OCI-M1 (cell line): ENCODE data around the gene CLCN5.

Experiments
- DNase-seq: peaks from one replicate; lab custom pipeline; 2025; lab: John Stamatoyannopoulos, UW

Gene CLCN5

DNA sequence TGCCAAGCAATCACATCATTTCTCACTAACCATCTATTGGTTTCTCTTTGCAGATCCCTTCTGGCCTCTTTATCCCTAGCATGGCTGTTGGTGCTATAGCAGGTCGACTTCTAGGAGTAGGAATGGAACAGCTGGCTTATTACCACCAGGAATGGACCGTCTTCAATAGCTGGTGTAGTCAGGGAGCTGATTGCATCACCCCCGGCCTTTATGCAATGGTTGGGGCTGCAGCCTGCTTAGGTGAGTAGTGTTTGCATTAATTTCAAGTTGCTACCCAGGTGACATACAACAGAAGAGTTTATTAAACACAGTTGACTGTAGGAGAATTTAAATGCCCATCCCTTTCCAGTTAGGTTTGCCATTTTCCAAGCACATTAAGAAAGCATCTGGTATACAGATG, 166.2 kb downstream of the CLCN5 start:
- DNase-seq: no peak

DNA sequence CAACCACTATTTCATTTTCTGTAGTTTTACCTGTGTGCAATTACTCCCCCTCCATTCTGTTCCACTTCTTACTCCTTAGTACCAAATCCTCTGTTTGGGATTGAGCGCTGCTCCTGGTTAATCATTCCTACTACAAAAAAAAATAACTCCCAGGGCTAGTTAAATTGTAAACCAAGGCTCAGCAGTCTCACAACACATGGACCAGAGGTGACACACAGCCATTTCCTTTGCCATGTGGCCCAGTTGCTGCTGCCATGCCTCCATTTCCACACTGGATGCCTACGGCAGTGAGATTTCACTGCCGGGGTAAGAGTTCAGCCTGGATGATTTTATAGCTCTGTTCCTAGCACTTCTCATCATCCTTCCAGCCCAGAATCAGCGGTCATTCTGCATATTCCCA, 171.2 kb downstream of the CLCN5 start:
- DNase-seq: no peak

DNA sequence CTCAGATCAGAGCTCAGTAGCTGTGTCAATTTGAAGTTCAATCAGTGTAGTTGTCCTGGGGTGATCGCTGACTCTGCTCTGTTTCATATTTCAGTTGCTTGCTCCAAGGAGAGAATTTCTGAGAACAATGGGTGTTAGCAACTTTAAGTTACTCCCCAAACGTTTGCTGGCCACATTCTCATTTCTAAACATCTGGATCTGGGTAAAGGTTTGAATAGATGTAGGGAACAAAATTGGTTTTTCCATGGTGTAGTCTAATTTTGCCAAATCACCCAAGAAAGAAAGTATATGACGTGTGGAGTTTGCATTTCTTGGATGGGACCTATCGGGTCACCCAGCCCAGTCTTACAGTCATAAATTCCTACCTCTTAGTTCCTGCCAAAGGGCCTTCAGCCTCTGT, 174.7 kb downstream of the CLCN5 start:
- no peak for DNase-seq

DNA sequence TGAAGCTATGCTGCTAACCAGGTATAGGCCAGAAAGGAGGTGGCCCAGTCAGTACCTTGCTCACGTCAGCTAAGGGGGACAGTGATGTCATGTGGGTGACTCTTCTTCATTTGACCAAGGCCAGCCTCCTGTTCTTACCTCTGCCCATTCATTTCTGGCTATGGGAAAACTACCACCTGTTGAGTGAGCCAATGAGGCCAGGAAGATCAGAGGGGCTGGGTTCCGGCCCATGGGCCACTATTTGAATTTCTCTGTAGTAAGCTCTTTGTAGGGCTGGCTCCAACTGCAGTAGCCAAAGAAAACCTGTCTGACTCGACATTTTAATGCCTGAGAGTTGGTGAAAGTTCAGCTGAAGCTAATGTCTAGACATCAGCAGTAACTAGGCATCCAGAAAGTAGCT, 175.8 kb downstream of the CLCN5 start:
- no peak for DNase-seq

DNA sequence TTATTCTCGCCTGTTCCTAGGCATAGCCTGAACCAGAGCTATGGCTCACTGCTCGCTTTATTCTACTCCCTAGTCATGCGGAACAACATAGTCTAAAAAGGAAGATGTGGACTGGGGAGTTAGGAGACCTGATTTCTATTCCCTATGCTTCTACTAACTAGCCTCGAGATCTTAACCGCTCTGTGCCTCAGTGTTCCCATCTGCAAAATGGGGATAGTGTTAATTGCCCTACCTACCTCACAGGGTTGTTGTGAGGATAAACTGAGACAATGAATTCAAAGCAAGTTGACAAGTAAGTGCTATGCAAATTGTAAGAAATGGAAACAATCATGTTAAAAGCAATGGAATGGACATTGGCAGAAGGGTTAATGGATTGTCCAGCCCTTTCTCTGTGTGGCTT, 176.4 kb downstream of the CLCN5 start:
- no peak for DNase-seq

DNA sequence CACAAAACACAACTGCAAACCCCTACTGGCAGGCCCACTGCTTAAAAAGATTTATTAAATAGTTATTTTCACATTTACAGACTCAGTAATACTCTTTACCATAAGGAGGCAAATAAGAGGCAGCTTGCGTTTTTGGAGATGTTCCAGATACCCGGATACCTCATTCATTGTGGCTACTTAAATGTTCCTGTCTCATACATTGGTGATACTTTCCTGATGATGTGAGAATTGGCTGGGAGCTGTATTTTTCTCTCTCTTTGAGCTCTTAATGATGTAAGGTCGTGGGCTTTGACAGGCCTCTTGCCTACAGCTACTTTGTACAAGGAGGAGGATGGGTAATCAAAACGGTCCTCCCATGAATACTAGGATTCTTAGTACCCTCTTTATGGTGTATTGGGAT, 176.9 kb downstream of the CLCN5 start:
- no peak for DNase-seq

DNA sequence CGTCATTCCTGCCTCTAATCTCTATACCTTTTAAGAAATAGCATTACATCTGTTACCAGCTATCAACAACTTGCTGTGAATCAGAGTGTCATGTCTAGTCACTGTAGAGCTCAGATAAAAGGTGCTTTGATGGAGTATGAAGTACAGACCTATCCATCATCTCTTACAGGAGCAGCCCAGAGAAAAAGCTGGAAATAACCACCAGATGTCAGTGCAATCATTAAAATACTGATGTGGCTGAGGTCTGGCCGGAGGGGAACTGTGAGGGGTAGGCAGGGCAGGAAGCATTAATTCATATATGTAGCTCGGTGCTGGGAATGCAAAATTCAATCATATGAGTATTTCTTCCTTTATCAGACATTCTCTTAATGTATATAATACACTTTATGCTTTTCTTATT, 177.8 kb downstream of the CLCN5 start:
- peak; percentile 70 for DNase-seq

DNA sequence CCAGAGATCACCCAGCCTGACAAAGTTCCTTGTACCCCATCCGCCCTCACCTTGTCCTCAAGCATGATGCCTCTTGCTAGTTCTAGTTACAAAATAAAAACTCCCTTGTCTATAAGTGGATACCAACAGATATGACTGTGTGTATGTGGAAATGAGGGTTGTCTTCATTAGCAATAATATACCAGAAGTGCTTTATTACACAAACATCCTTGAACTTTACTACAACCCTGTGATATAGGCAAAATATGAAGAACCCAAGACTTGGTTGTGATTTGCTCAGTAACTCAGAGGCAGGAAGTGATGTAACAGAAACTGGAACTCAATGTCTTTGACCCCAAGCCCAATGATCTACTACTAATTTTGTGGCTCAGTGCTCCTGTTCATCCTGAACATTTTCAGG, 180.8 kb downstream of the CLCN5 start:
- no peak for DNase-seq

DNA sequence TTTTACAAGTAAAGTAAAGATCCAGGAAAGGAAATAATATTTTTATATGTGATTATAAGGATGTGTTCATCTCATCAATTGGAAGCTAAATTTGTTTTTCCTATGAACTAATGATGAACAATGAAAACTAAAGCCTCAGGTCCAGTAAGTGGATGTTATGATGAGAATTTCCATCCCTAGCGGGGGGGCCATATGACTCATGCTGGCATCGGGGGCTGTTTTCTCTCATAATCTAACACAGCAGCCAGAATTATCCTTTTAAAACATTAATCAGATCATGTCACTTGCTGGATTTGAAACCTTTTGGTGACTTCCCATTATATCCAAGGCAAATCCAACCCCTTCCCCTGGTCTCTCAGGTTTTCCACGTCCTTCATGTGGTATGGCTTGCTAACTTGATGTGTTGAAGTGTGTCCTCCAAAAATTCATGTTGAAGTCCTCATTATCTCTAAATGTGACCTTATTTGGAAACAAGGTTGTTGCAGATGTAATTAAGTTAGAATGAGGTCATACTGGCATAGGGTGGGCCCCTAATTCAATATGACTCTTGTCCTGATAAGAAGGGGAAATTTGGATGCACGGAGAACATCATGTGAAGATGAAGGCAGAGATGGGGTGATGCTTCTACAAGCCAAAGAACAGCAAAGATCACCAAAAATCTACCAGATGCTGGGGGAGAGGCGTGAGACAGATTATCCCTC, 181.6 kb downstream of the CLCN5 start:
- DNase-seq: peak; percentile 26

DNA sequence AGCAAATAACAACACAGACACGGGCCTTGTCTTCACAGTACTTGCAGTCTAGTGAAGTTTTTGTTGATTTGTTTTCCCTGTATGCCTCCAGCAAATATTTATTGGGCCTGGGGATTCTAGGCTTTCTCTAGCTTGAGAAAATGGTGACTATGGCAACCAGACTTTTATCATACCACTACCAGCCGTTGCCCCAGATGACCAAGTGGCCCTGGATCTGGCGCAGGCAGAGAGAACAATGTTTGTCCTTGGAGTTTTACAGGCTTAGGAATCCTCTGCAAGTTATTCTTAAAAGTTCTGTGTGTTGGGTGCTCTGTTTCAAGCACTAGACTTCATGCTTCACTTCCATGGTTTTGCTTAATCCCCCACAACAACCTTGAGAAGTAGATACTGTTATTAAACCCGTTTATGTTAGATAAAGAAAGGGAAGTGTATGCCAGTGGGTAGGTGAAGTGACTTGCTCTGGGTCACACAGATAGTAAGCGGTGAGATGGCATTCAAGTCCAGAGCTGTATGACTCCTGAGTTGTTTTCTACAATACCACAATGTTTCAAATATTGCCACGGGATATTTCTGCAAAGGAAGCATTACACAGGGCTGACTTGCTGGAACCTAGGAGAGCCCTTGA, 183.8 kb downstream of the CLCN5 start:
- DNase-seq: peak; percentile 72

DNA sequence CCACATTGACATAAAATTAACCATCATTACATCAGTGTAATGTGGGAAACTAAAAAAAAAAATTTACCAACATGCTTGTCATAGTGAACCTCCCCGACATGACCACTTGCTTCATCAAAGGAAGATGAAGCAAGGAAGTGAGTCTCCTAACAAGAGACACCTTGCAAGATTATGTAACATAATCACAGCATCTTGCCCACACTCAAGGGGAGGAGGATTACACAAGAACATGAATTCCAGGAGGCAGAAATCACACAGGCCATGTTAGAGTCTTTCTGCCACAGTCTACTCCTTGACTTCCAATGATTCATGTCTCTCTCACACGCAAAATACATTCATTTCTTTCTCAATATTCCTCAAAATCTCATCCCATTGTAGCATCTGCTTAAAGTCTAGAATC, 185.1 kb downstream of the CLCN5 start:
- peak; percentile 3 for DNase-seq

DNA sequence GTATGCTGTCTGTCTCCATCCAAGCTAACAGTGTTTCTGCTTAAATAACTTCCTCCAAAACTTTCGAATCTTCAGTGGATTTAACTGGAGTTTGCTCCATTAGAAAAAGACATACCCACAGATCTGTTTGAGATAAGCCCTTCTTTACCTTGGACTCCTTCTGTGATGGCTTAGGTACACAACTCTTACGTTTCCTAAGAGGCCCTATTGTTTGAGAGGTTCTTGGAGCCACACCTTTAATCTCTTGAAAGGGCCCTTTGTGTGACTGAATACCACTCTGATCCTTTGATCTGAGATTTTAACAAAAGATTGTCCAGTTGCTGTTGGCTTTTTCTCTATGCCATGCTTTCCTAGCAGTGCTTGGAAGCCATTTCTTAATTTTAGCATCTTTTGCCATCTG, 185.9 kb downstream of the CLCN5 start:
- no peak for DNase-seq

DNA sequence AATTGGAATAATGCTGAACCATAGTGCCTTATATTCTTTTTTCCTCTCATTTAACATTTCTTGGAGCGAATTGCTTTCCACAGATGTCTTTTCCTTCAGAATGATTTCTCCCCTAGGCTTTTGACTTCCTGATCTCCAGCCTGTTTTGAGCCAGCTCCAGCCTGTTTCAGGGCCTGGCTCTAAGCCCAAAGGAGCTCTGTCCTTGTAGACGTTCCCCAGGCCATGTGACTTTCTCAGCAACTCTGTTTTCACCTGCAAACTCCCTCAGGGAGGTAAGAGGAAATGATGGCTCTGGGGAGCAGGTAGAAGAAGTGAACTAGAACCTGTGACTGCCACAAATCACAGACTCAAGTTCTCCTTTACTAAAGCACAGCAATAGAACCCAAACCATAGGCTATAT, 189.3 kb downstream of the CLCN5 start:
- no peak for DNase-seq

DNA sequence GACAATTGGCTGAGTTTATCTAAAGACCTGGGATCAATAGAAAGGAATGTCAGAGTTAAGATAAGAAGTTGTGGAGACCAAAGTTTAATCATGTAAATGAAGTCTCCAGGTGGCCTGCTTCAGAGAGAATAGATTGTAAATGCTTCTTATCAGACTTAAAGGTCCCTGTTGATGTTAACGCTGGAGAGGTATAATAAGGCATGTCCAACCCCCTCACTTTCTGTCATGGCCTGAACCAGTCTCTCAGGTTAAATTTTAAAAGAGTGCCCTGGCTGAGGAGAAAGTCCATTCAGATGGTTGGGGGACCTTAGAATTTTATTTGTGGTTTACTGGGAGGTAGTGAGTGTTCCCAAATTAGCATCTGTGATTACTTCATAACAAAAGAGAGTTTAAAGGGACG, 191.7 kb downstream of the CLCN5 start:
- DNase-seq: no peak

DNA sequence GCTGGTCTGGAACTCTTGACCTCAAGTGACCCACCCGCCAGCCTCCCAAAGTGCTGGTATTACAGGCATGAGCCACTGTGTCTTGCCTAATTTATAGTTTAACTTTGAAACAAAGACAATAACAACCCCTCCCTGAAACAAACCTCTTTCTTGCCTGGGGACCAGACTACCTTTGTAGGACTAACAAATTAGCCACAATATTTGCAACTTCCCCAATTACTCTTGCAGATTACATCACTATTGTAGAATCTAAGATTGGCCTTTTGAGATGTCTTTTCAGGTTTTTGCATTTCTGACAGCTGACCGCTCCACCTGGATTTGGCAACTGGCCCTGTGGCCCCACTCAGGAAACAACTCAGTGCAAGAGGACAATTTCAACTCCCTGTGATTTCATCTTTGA, 193.6 kb downstream of the CLCN5 start:
- DNase-seq: no peak

DNA sequence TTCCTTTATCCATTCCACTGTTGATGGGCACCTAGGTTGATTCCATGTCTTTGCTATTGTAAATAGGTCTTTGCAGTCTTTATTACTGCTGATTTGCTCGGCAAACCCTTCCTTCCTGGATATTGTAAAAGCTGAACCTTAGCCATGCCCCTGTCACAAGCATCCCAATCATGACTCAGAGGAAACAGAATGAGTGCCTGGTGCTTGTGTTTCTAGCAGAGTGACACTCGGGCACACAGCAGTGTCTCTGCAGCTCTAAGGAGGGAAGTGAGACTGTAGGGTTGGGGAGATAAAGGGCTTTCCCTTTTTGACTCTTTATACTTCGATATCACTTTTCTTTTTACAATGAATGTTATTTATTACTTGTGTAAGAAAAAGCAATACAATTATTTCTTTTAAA, 195.1 kb downstream of the CLCN5 start:
- no peak for DNase-seq

DNA sequence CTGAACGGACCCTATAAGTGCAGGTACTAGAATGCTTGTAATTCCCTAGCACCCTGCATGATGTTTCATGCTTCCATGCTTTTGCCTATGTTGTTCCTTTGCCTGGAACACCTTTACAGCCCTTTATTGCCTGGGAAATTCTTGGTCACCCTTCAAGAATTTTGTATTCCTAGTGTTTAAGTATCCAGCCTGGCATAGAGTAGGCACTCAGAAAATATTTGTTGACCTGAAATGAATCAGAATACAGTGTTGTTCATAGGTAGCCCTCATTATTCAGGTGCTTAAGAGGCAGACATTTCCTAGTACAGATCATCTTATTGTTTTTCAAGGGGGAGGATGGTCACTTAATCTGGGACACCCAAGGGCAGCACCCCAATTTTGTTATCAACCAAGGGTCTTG, 203.1 kb downstream of the CLCN5 start:
- no peak for DNase-seq

DNA sequence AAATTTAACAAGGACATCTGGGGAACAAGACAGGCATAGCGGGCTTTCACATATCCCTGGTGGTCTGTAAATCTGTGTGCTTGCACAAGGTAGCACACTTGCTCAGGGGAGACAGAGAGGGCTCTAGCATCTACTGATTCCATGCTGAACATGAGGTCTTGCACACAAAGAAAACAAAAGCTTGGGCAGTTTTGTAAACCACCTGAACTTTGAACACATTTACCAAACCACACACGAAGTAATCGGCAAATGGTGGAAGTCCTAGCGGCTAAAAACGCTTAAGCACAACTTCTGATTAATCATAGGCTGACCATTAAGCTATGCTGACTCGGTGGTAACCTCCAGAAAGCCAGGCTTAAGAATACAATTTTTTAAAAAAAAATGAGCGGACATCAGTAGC, 225.6 kb downstream of the CLCN5 start:
- DNase-seq: no peak
